NCI-H128 (cell line): ENCODE results near the gene PGC.

Source experiments
- DNase-seq: peaks from one replicate; lab custom pipeline; 2025; ENCODE audit not compliant: unreplicated experiment; lab: John Stamatoyannopoulos, UW

PGC gene

GRCh38 chr6:41748102-41748477, 893 bp upstream of the PGC start:
- no peak for DNase-seq

- DNase-seq, result no peak
Measured at GRCh38 chr6:41746107-41746506, 1.1 kb downstream of the PGC start.

DNA sequence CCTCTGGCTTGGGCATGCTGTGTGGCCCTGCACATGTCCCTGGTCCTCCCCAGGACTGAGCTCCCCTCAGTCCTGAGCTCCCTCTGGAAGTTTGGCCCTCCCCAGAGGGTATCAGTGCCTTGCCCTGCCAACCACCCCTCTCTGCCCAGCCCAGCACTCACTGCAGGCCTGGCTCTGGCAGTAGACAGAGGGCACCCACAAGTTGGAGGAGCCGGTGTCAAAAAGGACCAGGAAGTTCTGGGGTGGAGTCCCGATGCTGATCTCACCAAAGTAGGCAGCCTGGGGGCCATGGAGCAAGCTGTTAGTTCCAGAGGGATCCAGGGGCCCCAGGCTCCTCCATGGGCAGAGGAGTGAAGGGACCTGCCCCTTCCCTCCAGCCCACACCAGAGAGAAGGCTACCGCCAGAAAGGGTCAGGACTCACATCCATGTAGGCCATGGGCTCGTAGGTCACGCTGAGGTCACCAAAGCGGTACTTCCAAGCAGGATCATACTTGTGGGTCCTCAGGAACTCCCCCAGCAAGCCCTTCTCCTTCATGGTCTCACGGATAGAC, 2.9 kb downstream of the PGC start:
- no peak for DNase-seq

DNA sequence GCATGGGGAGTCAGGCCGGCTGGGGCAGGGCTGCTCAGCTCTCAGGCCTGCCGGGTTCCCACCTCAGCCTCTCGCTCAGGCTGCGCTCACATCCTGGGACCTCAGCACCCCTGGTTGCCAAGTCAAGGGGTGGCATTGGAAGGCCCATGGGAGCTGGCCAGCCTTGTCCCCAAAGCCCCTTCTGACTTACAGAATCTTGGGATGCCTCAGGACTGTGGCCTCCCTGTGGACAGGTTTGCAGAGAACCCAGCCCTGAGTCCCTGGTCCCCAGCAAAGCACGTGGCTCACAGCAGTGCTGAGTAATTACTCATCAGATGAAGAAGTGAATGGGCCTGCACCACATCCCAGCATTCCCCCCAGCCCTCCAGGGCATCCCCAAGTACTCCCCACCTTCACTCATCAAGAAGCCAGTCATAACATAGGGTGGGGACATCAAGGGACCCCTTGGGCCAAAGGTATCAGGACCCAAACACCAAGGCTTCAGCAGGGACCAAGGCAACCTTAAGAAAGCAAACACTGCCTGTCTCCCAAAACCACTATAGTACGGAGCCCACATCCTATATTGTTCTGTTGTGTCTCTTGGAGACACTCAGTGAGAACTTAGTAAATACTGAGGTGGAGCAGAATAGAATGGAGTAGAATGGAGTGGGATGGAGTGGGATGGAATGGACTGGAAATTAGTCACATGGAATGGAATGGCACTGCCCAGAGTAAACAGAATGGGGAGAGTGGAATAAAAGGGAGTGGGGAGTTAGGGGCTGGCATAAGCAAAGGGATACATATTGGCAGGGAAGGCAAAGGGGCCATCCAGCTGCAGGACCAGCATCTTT, 3.6 kb downstream of the PGC start:
- no peak for DNase-seq

- DNase-seq, result no peak
Measured at GRCh38 chr6:41741625-41742490, 5.3 kb downstream of the PGC start.

DNA sequence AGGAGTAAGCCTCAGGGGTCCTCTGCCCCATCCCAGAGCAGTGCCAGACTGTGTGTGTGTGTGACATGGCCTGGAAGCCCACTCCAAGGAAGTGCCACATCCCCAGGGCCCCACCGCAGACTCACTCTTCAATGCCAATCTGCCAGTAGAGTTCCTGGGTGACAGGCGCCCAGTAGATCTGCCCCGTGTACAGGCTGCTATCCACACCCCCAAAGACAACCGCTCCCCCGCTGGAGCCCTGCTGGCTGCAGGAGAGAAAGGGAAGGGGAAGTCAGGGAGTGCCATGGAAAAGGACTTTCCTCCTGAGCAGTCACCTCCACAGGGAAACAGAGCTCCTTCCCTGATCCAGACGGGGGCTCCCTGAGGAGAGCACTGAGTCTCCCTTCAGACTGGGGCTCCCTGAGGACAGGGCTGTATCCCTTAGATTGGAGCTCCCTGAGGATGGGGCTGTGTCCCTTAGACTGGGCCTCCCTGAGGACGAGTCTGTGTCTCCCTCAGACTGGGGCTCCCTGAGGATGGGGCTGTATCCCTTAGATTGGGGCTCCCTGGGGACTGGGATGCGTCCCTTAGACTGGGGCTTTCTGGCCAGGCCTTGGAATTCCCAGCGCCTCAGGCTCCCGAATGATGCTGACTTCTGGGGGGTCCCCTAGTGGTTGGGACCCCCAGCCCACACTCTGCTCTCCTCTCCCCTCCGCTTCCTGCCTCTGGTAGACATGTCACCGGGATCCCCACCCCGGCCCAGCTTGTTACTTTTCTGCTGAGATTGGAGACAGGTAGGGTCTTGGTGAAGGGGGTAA, 6.6 kb downstream of the PGC start:
- no peak for DNase-seq

DNA sequence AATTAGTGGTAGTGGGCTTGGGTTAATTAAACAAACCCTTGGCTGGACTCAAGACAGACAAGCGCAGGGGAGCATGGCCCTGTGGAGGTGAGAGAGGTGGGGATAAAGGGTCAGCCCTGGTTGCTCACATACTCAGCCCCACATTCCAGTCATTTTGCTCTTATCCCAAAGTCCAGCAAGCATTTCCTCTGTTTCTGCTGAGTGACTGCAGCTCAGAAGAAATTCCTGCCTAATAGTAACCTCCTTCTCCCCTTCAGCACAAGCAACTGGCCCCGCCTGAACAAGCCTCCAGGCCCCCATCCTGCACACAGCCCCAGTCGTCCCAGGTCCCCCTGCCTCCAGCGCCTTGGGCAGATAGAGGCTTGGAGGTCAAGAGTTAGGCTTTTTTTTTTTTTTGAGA, 8.2 kb downstream of the PGC start:
- DNase-seq, result no peak

DNA sequence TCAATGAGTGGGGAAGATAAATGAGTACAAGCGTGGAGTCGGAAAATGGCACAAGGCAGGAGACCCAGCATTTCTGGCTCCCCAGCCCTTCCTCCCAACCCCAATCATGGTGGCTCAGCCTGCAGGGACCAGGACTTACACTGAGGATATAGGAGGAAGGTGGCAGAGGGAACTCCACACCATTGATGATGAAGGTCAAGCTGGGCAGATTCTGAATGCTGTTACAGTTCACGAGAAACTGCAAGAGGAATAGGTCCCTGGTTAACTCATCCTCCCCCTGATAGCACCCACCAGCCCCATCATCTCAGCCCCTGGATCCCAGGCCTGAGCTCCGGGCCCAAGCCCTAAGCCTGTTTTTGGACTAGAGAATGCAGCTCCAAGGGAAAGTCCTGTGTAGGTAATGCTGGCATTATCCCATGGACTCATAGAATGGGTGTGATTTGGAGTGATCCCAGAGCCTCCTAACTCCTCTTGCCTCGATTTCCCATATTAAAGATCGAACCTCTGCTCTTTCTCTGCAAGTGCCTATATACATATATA, 9.5 kb downstream of the PGC start:
- DNase-seq, result no peak

GRCh38 chr6:41736800-41737555, 10.2 kb downstream of the PGC start:
- no peak for DNase-seq

GRCh38 chr6:41736186-41736733, 10.9 kb downstream of the PGC start:
- DNase-seq, result no peak

DNA sequence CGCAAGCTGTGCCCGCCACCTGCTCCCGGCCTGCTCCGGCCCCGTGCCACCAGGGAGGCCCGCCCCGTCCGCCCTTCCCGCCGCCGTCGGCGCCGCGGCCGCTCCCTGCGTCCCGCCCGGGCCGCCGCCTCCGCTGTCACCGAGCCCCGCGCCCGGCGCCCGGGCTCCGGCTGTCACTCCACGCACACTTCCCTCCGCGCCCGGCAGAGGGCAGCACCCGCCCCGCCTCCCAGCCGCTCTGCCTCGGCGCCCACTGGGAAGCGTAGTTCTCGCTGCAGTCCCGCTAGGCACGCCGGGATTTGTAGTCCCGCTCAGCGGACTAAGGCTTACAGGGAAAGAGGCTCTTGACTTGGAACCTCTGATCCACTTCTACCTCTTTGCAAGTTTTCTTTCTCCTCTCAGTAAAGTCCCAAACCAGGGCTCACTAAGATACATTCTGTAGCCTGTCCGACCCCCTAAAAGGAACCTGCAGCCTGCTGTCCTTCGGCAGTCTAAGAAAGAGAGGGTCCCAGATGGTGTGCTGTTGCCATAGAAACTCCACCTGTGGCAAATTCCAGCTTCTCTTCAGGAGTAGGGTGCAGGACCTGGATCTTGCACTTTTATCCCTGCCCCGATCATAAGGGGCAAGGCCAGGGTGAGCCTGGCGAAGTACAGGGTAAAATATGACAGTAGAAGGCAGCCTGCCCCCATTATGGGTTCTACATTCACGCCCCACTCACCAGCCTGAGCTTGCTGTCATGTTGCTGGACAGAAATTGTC, 11.6 kb downstream of the PGC start, which contains the start of gene TFEB:
TSS of gene TFEB (minus strand) at position 182 of the 759 bp plus-strand sequence. CDS start 44,395 bp downstream, outside the sequence.
- peak; percentile 69 for DNase-seq

DNA sequence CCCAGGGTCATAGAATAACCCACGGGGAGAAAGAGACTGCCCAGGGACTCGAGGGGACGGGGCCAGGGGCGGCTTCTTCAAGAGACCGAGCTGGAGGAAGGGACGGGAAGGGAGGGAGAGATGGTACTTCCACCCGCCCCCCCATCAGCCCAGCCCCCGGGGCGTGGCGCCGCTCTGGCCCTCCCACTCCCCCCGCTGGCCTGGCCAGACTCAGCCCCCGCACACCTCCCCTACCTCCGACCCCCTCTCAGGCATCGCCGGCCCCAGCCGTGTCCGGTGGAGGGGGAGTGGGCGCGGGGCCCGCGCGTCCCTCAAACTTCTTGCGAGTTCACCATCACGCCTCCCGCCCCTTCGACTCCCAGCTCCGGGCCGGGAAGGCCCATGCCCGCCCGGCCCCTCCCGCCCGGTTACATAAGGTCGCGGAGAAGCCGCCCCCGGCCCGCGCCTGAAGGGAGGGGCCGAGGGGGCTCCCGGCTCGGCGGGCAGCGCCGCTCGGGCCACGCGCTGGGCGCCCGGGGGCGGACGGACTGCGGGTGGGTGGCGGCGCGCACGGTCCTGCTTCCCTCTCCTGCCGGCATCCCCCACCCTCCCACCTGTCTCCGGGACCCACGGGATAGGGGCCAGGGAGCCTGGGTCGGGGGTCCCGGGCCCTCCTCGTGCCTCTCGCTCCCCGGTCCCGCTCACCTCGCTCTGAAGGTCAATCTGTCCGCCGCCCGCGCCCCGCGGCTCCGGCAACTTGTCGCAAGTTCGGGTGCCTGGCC, 12.4 kb downstream of the PGC start:
- DNase-seq, result peak; percentile 3

DNA sequence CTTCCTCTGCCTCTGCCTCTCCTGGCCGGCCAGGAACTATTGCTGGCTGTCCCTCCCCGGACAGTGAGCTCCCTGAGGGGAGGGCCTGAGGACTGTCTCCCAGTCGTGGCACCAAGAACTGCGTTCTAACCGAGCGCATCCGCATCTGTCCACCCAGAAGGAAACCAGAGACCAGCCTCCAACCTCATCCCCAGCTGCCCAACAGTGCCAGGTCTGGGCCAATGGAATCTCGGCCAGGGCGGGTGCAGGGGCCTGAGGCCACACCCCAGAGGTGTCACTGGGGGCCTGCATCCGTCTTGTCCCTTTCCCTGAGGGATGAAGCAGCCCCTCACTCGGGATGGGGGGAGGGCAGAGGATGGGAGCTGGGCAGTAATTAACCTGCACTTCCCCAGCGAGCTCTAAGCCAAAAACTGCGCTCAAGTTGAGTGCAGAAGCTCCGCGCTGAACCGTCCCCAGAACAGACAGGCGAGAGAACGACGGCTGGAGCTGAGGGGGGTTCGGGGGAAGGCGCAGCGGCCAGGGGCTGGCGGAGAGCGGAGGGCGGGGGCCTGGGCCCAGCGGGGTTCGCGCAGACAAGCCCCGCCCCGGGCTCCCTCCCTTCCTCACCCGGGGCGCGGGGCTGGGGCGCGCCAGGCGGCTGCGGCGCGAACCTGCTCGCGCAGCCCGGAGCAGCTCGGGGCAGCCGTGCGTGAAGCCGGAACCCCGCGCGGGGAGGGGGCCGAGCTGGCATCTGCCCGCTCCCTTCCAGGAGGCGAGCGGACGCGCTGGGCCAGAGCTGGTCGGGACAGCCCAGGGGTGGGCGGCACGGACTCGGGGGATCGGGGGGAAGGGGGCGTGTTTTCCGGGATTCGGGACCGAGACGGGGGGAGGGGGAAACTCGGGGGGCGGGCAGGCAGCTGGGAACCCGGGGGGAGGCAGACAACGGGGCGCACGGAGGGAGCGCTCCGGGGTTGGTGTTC, 13.2 kb downstream of the PGC start:
- DNase-seq, result peak; percentile 58

- DNase-seq, result no peak
Measured at GRCh38 chr6:41733360-41733706, 13.9 kb downstream of the PGC start.

DNA sequence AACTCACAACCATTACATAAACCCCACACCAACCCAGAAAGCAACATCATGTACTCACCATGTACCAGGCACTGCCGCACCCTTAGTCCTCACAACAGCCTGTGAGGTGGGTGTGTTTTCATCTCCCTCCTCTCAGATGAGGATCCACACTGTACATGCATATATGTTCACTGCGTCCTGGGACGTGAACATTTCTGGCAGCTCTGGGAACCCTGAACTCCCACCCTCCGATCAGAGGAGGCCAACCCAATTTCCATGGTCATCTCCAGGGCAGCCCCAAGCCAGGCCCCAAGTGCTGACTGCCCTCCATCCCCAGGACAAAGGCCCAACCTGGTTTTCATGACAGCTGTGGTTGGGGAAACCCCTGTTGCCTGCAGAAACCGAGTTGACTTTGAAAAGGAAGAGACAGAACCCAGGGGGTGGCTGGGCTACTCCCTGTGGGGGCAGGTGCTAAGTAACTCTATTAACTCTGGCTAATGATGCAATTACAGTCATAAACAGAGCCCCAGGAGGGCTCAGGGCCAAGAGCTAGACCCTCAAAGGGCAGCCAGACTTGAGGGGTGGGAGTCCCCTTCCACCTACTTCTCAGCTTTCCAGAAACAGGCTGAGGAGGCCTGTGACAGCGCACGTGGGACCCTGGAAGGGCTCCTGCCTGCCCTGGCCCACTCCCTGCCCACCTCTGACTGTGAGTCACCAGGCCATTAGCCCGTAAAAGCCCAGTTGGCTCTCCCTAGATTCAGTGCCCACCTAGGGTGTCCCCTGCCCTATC, 14.4 kb downstream of the PGC start:
- no peak for DNase-seq

DNA sequence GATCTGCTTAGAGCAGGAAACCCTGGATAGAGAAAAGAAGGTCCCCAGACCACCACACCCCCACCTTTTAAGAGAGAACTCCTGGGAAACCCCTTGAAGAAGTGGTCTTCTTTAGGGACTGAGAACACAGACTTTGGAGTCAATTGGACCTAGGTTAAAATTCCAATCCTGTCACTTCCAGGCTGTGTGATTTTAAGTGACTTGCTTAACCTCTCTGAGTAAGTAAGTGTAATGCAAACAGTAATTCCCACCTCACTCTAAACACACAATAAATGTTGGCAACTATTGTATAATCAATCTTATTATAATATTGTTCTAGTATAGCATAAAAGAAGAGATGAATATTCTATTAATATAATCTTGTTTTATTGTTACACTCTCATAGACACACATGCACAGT, 15.0 kb downstream of the PGC start:
- DNase-seq, result no peak
